ENCODE results near the gene ALG11. TPM values are rescaled to one million over a fixed set of nuclear protein-coding genes. Genes with fewer than 3 reads are reported as not detected.

ALG11 gene
- total and polyA plus RNA-seq, 2 experiments from 2014 or later: 36.9 to 40.1 TPM

GRCh38 chr13:52004511-52005170, 7.6 kb upstream of the ALG11 start (continued):
- TF ChIP-seq, protein P1, sequence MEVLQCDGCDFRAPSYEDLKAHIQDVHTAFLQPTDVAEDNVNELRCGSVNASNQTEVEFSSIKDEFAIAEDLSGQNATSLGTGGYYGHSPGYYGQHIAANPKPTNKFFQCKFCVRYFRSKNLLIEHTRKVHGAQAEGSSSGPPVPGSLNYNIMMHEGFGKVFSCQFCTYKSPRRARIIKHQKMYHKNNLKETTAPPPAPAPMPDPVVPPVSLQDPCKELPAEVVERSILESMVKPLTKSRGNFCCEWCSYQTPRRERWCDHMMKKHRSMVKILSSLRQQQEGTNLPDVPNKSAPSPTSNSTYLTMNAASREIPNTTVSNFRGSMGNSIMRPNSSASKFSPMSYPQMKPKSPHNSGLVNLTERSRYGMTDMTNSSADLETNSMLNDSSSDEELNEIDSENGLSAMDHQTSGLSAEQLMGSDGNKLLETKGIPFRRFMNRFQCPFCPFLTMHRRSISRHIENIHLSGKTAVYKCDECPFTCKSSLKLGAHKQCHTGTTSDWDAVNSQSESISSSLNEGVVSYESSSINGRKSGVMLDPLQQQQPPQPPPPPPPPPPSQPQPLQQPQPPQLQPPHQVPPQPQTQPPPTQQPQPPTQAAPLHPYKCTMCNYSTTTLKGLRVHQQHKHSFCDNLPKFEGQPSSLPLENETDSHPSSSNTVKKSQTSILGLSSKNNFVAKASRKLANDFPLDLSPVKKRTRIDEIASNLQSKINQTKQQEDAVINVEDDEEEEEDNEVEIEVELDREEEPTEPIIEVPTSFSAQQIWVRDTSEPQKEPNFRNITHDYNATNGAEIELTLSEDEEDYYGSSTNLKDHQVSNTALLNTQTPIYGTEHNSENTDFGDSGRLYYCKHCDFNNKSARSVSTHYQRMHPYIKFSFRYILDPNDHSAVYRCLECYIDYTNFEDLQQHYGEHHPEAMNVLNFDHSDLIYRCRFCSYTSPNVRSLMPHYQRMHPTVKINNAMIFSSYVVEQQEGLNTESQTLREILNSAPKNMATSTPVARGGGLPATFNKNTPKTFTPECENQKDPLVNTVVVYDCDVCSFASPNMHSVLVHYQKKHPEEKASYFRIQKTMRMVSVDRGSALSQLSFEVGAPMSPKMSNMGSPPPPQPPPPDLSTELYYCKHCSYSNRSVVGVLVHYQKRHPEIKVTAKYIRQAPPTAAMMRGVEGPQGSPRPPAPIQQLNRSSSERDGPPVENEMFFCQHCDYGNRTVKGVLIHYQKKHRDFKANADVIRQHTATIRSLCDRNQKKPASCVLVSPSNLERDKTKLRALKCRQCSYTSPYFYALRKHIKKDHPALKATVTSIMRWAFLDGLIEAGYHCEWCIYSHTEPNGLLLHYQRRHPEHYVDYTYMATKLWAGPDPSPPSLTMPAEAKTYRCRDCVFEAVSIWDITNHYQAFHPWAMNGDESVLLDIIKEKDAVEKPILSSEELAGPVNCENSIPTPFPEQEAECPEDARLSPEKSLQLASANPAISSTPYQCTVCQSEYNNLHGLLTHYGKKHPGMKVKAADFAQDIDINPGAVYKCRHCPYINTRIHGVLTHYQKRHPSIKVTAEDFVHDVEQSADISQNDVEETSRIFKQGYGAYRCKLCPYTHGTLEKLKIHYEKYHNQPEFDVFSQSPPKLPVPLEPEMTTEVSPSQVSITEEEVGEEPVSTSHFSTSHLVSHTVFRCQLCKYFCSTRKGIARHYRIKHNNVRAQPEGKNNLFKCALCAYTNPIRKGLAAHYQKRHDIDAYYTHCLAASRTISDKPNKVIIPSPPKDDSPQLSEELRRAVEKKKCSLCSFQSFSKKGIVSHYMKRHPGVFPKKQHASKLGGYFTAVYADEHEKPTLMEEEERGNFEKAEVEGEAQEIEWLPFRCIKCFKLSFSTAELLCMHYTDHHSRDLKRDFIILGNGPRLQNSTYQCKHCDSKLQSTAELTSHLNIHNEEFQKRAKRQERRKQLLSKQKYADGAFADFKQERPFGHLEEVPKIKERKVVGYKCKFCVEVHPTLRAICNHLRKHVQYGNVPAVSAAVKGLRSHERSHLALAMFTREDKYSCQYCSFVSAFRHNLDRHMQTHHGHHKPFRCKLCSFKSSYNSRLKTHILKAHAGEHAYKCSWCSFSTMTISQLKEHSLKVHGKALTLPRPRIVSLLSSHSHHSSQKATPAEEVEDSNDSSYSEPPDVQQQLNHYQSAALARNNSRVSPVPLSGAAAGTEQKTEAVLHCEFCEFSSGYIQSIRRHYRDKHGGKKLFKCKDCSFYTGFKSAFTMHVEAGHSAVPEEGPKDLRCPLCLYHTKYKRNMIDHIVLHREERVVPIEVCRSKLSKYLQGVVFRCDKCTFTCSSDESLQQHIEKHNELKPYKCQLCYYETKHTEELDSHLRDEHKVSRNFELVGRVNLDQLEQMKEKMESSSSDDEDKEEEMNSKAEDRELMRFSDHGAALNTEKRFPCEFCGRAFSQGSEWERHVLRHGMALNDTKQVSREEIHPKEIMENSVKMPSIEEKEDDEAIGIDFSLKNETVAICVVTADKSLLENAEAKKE (CRISPR knock-in tag; IDR thresholded peaks at IDR 0.05): no peak

- H3K4me2 ChIP-seq: no peak overlapping the region
- Mint-ChIP-seq H3K36me3 (ENCODE audit: low read depth) (peaks cover 8% of the 10 kb centered on the region), H3K4me3 (no peak overlapping the region), H3K4me1 (peaks cover 19% of the 10 kb centered on the region), H3K27ac (no peak overlapping the region), H3K27me3 (ENCODE audit: insufficient read depth, low read depth, poor library complexity) (peaks cover 21% of the 10 kb centered on the region), H3K9me3 (peaks cover 4% of the 10 kb centered on the region; the same call in 2 of the 3 replicates)
- no peaks in the 10 kb centered on the region for H3K9me2 ChIP-seq (ENCODE audit: insufficient read depth)
- DNase-seq (ENCODE audit: low spot score): no peak
- H3K4me3 ChIP-seq: no peak overlapping the region
- H3K27me3 ChIP-seq (ENCODE audit: insufficient read depth): peaks cover 25% of the 10 kb centered on the region
- no peaks in the 10 kb centered on the region for H3K36me3 ChIP-seq (ENCODE audit: insufficient read depth)
- no peak overlapping the region for H3K27ac ChIP-seq (ENCODE audit: low read depth)
- H3F3A ChIP-seq (replicated peaks; ENCODE audit: low read depth): no peaks in the 10 kb centered on the region
- H2AFZ ChIP-seq: no peak overlapping the region
- no peak for ATAC-seq
- peaks cover 11% of the 10 kb centered on the region for H3K4me1 ChIP-seq (ENCODE audit: insufficient read depth)
- peaks cover 3% of the 10 kb centered on the region; the same call in 1 of the 2 replicates for H4K20me1 ChIP-seq (replicated peaks; ENCODE audit: insufficient read depth)
- peaks cover 15% of the 10 kb centered on the region for H3K79me2 ChIP-seq (replicated peaks; ENCODE audit: insufficient read depth)
- no peak for TF ChIP-seq STAT1 (IDR thresholded peaks at IDR 0.05; ENCODE audit: unreplicated experiment)
- TF ChIP-seq POLR2AphosphoS5 (IDR thresholded peaks at IDR 0.05; ENCODE audit: low read depth): no peak
- TF ChIP-seq, protein P1 (CRISPR knock-in tag; IDR thresholded peaks at IDR 0.05): no peak
- no peak for TF ChIP-seq CREB1 (CRISPR knock-in tag; IDR thresholded peaks at IDR 0.05; ENCODE audit: low read depth)
- no peak for TF ChIP-seq NANOG (IDR thresholded peaks at IDR 0.05; ENCODE audit: borderline replicate concordance)
Measured at GRCh38 chr13:52005841-52006522, 6.2 kb upstream of the ALG11 start.
